ENCODE measurements around the gene TMEM106A.
"Not testable (repeated sequence)": the region's sequence is repeated elsewhere in the genome, so short reads cannot be mapped to it uniquely, and the experiment has no call there.

The TMEM106A gene

GRCh38 chr17:43216369-43216761, 4.7 kb downstream of the TMEM106A start:
- DNase-seq = no peak

GRCh38 chr17:43216762-43217613, 5.3 kb downstream of the TMEM106A start:
- no peak for DNase-seq

GRCh38 chr17:43217614-43218087, 6.0 kb downstream of the TMEM106A start:
- DNase-seq = no peak

GRCh38 chr17:43219001-43219400, 7.3 kb downstream of the TMEM106A start:
- no peak for DNase-seq

GRCh38 chr17:43219746-43220380, 8.2 kb downstream of the TMEM106A start:
- no peak for DNase-seq

GRCh38 chr17:43220511-43221125, 8.9 kb downstream of the TMEM106A start:
- DNase-seq = no peak

- no peak for DNase-seq
Observed at GRCh38 chr17:43224146-43224705, 12.6 kb downstream of the TMEM106A start.

- no peak for DNase-seq
Observed at GRCh38 chr17:43226393-43226792, 14.7 kb downstream of the TMEM106A start.

GRCh38 chr17:43228020-43228782, 16.5 kb downstream of the TMEM106A start, which contains the start of gene CCDC200:
TSS of gene CCDC200 (minus strand) at chr17:43228623. CDS start at chr17:43228554, 69 bp downstream.
- DNase-seq = not testable (repeated sequence)

GRCh38 chr17:43231205-43232020, 19.7 kb downstream of the TMEM106A start:
- DNase-seq = not testable (repeated sequence)

GRCh38 chr17:43232021-43232699, 20.5 kb downstream of the TMEM106A start:
- DNase-seq = not testable (repeated sequence)

GRCh38 chr17:43233263-43233662, 21.6 kb downstream of the TMEM106A start:
- DNase-seq = not testable (repeated sequence)

- not testable (repeated sequence) for DNase-seq
Observed at GRCh38 chr17:43233877-43234276, 22.2 kb downstream of the TMEM106A start, which contains the start of gene RNU2-1. TSS of gene RNU2-1 (minus strand) at chr17:43233977.

- DNase-seq = not testable (repeated sequence)
Observed at GRCh38 chr17:43239597-43239996, 27.9 kb downstream of the TMEM106A start.

- not testable (repeated sequence) for DNase-seq
Observed at GRCh38 chr17:43240596-43241352, 29.1 kb downstream of the TMEM106A start.

GRCh38 chr17:43246456-43246855, 34.8 kb downstream of the TMEM106A start:
- DNase-seq = not testable (repeated sequence)

Data from AML-193 (cell line).